SK-N-SH (cell line): Measurements from ENCODE around the gene PRAF2. TPM values are rescaled to one million over a fixed set of nuclear protein-coding genes. Genes with fewer than 3 reads are reported as not detected.

Source experiments
- CTCF ChIA-PET: fragments of 300-600, 350-600 bp; formaldehyde crosslinking; extraction: SDS; loops from one replicate; lab custom pipeline; 2021; lab: Yijun Ruan, JAX
- POLR2A ChIA-PET: fragments of 350-600 bp; sonication (Branson Sonifier 250); formaldehyde crosslinking; extraction: SDS; loops from one replicate; lab custom pipeline; 2020; ENCODE audit warnings: antibody characterized with exemption, inconsistent platforms; lab: Yijun Ruan, JAX
- DNase-seq: peaks from one replicate; pipeline ENCODE4 v3.0.0; 2012
- H2AFZ ChIP-seq: fragments of 200-600 bp; sonication (generic); 2 replicates; pipeline ENCODE4 v1.8.1; 2016; ENCODE audit warnings: antibody characterized with exemption, mild to moderate bottlenecking, low read depth
- H3F3A ChIP-seq: fragments of 200-600 bp; sonication (generic); replicated peaks from 2 replicates; pipeline ENCODE3; 2016; ENCODE audit warnings: antibody characterized with exemption, mild to moderate bottlenecking; ENCODE audit not compliant: insufficient read depth
- H3K27ac ChIP-seq, 2 experiments: fragments of 200-500 bp in 1 of 2; fragments of 200-600 bp in 1 of 2; sonication (Bioruptor generic) in 1 of 2; sonication (generic), shearing (Covaris generic) in 1 of 2; 2 replicates each; pipeline versions ENCODE4 v1.5.1 to v1.6.1; 2014 to 2016; ENCODE audit warnings: low read depth in 2 of 2, inconsistent platforms in 1 of 2, low read length in 1 of 2, mild to moderate bottlenecking in 1 of 2, mixed read lengths in 1 of 2
- H3K27me3 ChIP-seq: fragments of 200-600 bp; sonication (generic), shearing (Covaris generic); 2 replicates; pipeline ENCODE4 v1.6.1; 2016; ENCODE audit warnings: mixed run types; ENCODE audit not compliant: insufficient read depth
- H3K36me3 ChIP-seq, 2 experiments: fragments of 200-500 bp in 1 of 2; fragments of 200-600 bp in 1 of 2; sonication (Bioruptor generic) in 1 of 2; sonication (generic) in 1 of 2; replicated peaks in 1 of 2; 2 replicates each; pipeline versions ENCODE3 to v1.5.1; 2014 to 2016; ENCODE audit warnings: low read length in 1 of 2, mild to moderate bottlenecking in 1 of 2; ENCODE audit not compliant: insufficient read depth in 2 of 2, control insufficient read depth in 1 of 2
- H3K4me1 ChIP-seq, 2 experiments: fragments of 200-500 bp in 1 of 2; fragments of 200-600 bp in 1 of 2; sonication (Bioruptor generic) in 1 of 2; sonication (generic), shearing (Covaris generic) in 1 of 2; 2 replicates each; pipeline versions ENCODE4 v1.5.1 to v1.6.1; 2014 to 2016; ENCODE audit warnings: low read depth in 1 of 2, low read length in 1 of 2, mixed run types in 1 of 2; ENCODE audit not compliant: insufficient read depth in 2 of 2, control insufficient read depth in 1 of 2
- H3K4me2 ChIP-seq: fragments of 200-600 bp; sonication (generic), shearing (Covaris generic); 2 replicates; pipeline ENCODE4 v1.6.1; 2017; ENCODE audit warnings: mixed run types
- H3K4me3 ChIP-seq, 2 experiments: fragments of 200-500 bp in 1 of 2; fragments of 200-600 bp in 1 of 2; sonication (Bioruptor generic) in 1 of 2; sonication (generic), shearing (Covaris generic) in 1 of 2; 2 replicates each; pipeline versions ENCODE4 v1.5.1 to v1.8.1; 2014 to 2016; ENCODE audit warnings: low read depth in 2 of 2, inconsistent platforms in 1 of 2, low read length in 1 of 2, mild to moderate bottlenecking in 1 of 2, mixed read lengths in 1 of 2, moderate library complexity in 1 of 2
- H3K79me2 ChIP-seq: fragments of 200-600 bp; sonication (generic); 2 replicates; pipeline ENCODE4 v1.8.1; 2017; ENCODE audit warnings: mild to moderate bottlenecking; ENCODE audit not compliant: insufficient read depth
- H3K9ac ChIP-seq: fragments of 200-600 bp; sonication (generic); 2 replicates; pipeline ENCODE4 v1.6.1; 2017; ENCODE audit warnings: mixed run types
- H3K9me2 ChIP-seq: fragments of 200-600 bp; sonication (generic); 2 replicates; pipeline ENCODE4 v1.6.1; 2017; ENCODE audit warnings: mixed run types
- H3K9me3 ChIP-seq: fragments of 200-600 bp; sonication (generic); 2 replicates; pipeline ENCODE4 v1.6.1; 2017; ENCODE audit warnings: mixed run types, mild to moderate bottlenecking, moderate library complexity
- H4K20me1 ChIP-seq: fragments of 200-600 bp; sonication (generic); 2 replicates; pipeline ENCODE4 v1.6.1; 2017; ENCODE audit warnings: mild to moderate bottlenecking, mixed run types; ENCODE audit not compliant: insufficient read depth
- EZH2phosphoT487 ChIP-seq: fragments of 200-600 bp; sonication (generic); IDR thresholded peaks from 2 replicates; pipeline ENCODE4 v1.6.1; 2017; ENCODE audit warnings: low read depth, mixed run types, mild to moderate bottlenecking, antibody characterized with exemption, moderate library complexity, borderline replicate concordance
- GABPA ChIP-seq: IDR thresholded peaks from 2 replicates; pipeline ENCODE4 v1.4.0; 2012; ENCODE audit warnings: low read depth, mild to moderate bottlenecking
- GATA2 ChIP-seq: sonication (generic); formaldehyde crosslinking; IDR thresholded peaks from 2 replicates; pipeline ENCODE4 v1.5.0; 2020; ENCODE audit warnings: mild to moderate bottlenecking, missing genetic modification reagents
- IRF3 ChIP-seq: fragments of 150-350 bp; IDR thresholded peaks from 2 replicates; pipeline ENCODE4 v1.6.1; 2016; ENCODE audit warnings: mild to moderate bottlenecking, low read depth, low read length
- MAX ChIP-seq: IDR thresholded peaks from 2 replicates; pipeline ENCODE4 v1.4.0; 2012; ENCODE audit warnings: low read depth
- MEF2A ChIP-seq: IDR thresholded peaks from 2 replicates; pipeline ENCODE4 v1.4.0; 2012; ENCODE audit warnings: low read depth, borderline replicate concordance
- RAD21 ChIP-seq: IDR thresholded peaks from 2 replicates; pipeline ENCODE4 v1.6.1; 2012; ENCODE audit warnings: mild to moderate bottlenecking, low read length
- RCOR1 ChIP-seq: fragments of 150-350 bp; IDR thresholded peaks from 2 replicates; pipeline ENCODE4 v1.6.1; 2017; ENCODE audit warnings: antibody characterized with exemption, low read length
- RXRA ChIP-seq: IDR thresholded peaks from 2 replicates; pipeline ENCODE4 v1.4.0; 2012; ENCODE audit warnings: low read depth, mild to moderate bottlenecking, borderline replicate concordance
- SIN3A ChIP-seq: IDR thresholded peaks from 2 replicates; pipeline ENCODE4 v1.6.1; 2012; ENCODE audit warnings: low read depth, mild to moderate bottlenecking, low read length, moderate library complexity, borderline replicate concordance
- TAF1 ChIP-seq: IDR thresholded peaks from 2 replicates; pipeline ENCODE4 v1.6.1; 2012; ENCODE audit warnings: low read depth, mild to moderate bottlenecking, low read length, moderate library complexity, borderline replicate concordance
- USF1 ChIP-seq: IDR thresholded peaks from 2 replicates; pipeline ENCODE4 v1.4.0; 2012; ENCODE audit warnings: low read depth, borderline replicate concordance
- WGBS: methylation state at CpG from one replicate; pipeline ENCODE4 v1.1.6; 2017; ENCODE audit warnings: low lambda C conversion rate; 5-methylcytosine and 5-hydroxymethylcytosine counted together
- polyA plus RNA-seq, 3 experiments: library from polyadenylated mRNA; depleted of rRNA; stranded (reverse); fragments of >200 nt; gene quantifications; 2 replicates each; pipeline ENCODE4 v1.2.3, GENCODE V29; 2012

PRAF2 gene
- polyA plus RNA-seq, 1 of the 3 experiments (the other 2 are of a cell fraction): 91.9 TPM

- H4K20me1 ChIP-seq: no peaks in the 10 kb centered on the region
- DNase-seq: no peak
- no peak for TF ChIP-seq GABPA
- no peak for TF ChIP-seq MAX
- TF ChIP-seq RCOR1: no peak
- TF ChIP-seq TAF1: no peak
- no peak for TF ChIP-seq RXRA
- TF ChIP-seq SIN3A: no peak
- TF ChIP-seq USF1: no peak
- TF ChIP-seq EZH2phosphoT487: no peak
- TF ChIP-seq GATA2 (CRISPR knock-in tag): no peak
- TF ChIP-seq RAD21: no peak
- H2AFZ ChIP-seq: no peak overlapping the region
- H3K36me3 ChIP-seq: no peaks in the 10 kb centered on the region
- H3K4me2 ChIP-seq: no peak overlapping the region
- no peaks in the 10 kb centered on the region for H3K9me2 ChIP-seq
- H3K27ac ChIP-seq: no peak overlapping the region
- POLR2A ChIA-PET: no interaction called here
- WGBS: 82% methylated on average over 4 of the region's 4 CpGs
- no peaks in the 10 kb centered on the region for H3K79me2 ChIP-seq
- CTCF ChIA-PET: no interaction called here
- H3F3A ChIP-seq: peaks cover 7% of the 10 kb centered on the region
- no peaks in the 10 kb centered on the region; a peak in 1 of 4 replicates for H3K4me1 ChIP-seq
- peaks cover 13% of the 10 kb centered on the region; the same call in 1 of the 2 replicates for H3K27me3 ChIP-seq
- no peak overlapping the region for H3K4me3 ChIP-seq
- no peaks in the 10 kb centered on the region for H3K9me3 ChIP-seq
- H3K9ac ChIP-seq: no peak overlapping the region
Measured at GRCh38 chrX:49096419-49096818, 22.6 kb upstream of the PRAF2 start.

GRCh38 chrX:49089553-49089952 lies 15.8 kb upstream of the PRAF2 start:
- no peaks in the 10 kb centered on the region for H3K9me2 ChIP-seq
- ChIA-PET POLR2A (no interaction called here), CTCF (no interaction called here)
- H3F3A ChIP-seq: no peaks in the 10 kb centered on the region
- DNase-seq: no peak
- H3K36me3 ChIP-seq: no peaks in the 10 kb centered on the region
- H3K4me2 ChIP-seq: no peak overlapping the region
- no peaks in the 10 kb centered on the region for H3K79me2 ChIP-seq
- H3K4me1 ChIP-seq: no peaks in the 10 kb centered on the region
- no peaks in the 10 kb centered on the region for H3K9me3 ChIP-seq
- 42% methylated on average over 4 of the region's 4 CpGs for WGBS
- H3K4me3 ChIP-seq: no peak overlapping the region
- H3K27ac ChIP-seq: no peak overlapping the region
- TF ChIP-seq IRF3 (no peak), MEF2A (no peak)
- H2AFZ ChIP-seq: no peak overlapping the region
- no peaks in the 10 kb centered on the region for H4K20me1 ChIP-seq
- H3K27me3 ChIP-seq: peaks cover 9% of the 10 kb centered on the region; the same call in 1 of the 2 replicates
- H3K9ac ChIP-seq: no peak overlapping the region
